GM12878 (cell line): ENCODE results near the gene NCBP1. TPM values are rescaled to one million over a fixed set of nuclear protein-coding genes. Genes with fewer than 3 reads are reported as not detected.

Experiments
- ATAC-seq: fragments of 200-7000 bp; cut with Tn5 transposase; 3 replicates; pipeline ENCODE4 v1.9.1; 2020; ENCODE audit warnings: mild to moderate bottlenecking, moderate library complexity
- BruUV-seq: library from RNA; stranded (reverse); fragments of 400-500 nt; replicated peaks from 2 replicates; lab custom pipeline; 2021; lab: Mats Ljungman, UMichigan
- CTCF ChIA-PET: fragments of 300-600 bp; sonication (Branson Sonifier 250); formaldehyde crosslinking; extraction: SDS; loops from one replicate; lab custom pipeline; 2021; ENCODE audit warnings: inconsistent platforms; lab: Yijun Ruan, JAX
- POLR2A ChIA-PET: fragments of 350-600 bp; formaldehyde crosslinking; extraction: SDS; loops from one replicate; lab custom pipeline; 2021; ENCODE audit warnings: inconsistent platforms; lab: Charles Lee
- RAD21 ChIA-PET: fragments of 300-600 bp; sonication (Branson Sonifier 250); formaldehyde crosslinking; loops from one replicate; lab custom pipeline; 2023; ENCODE audit warnings: antibody characterized with exemption; ENCODE audit not compliant: unreplicated experiment; lab: Charles Lee
- SMC1A ChIA-PET: fragments of 300-600 bp; sonication (Branson Sonifier 250); formaldehyde crosslinking; loops from one replicate; lab custom pipeline; 2023; ENCODE audit not compliant: unreplicated experiment, uncharacterized antibody; lab: Charles Lee
- DNase-seq: peaks from one replicate; pipeline ENCODE4 v3.0.0-alpha.2; 2011; ENCODE audit warnings: low read depth, low spot score
- FAIRE-seq: peaks from 3 replicates; lab custom pipeline; 2011; peaks lifted over from hg19 to GRCh38; lab: Jason Lieb, UNC
- H2AFZ ChIP-seq: 2 replicates; pipeline ENCODE4 v1.6.0; 2011; ENCODE audit warnings: low read depth, low read length, control low read depth; ENCODE audit not compliant: control insufficient read depth
- H3K27ac ChIP-seq: 2 replicates; pipeline ENCODE4 v1.5.1; 2011; ENCODE audit warnings: control low read depth; ENCODE audit not compliant: control insufficient read depth, insufficient read depth
- H3K27me3 ChIP-seq, 2 experiments: replicated peaks in 1 of 2; 2 replicates each; pipeline versions ENCODE4 v1.6.0 to v1.6.1; 2011; ENCODE audit warnings: low read length in 1 of 2; ENCODE audit not compliant: control insufficient read depth in 2 of 2, insufficient read depth in 2 of 2
- H3K36me3 ChIP-seq, 2 experiments: 2 replicates each; pipeline ENCODE4 v1.5.1; 2011; ENCODE audit warnings: low read length in 1 of 2; ENCODE audit not compliant: control insufficient read depth in 2 of 2, insufficient read depth in 2 of 2
- H3K4me1 ChIP-seq: 2 replicates; pipeline ENCODE4 v1.6.1; 2011; ENCODE audit warnings: mild to moderate bottlenecking, low read length, moderate library complexity, mixed read lengths; ENCODE audit not compliant: control insufficient read depth, insufficient read depth
- H3K4me2 ChIP-seq: 2 replicates; pipeline ENCODE4 v1.6.0; 2011; ENCODE audit warnings: control low read depth; ENCODE audit not compliant: control insufficient read depth, insufficient read depth
- H3K4me3 ChIP-seq: fragments of 200-600 bp; sonication (generic); 2 replicates; pipeline ENCODE4 v1.5.1; 2016
- H3K79me2 ChIP-seq: 2 replicates; pipeline ENCODE4 v1.6.0; 2011; ENCODE audit warnings: low read length; ENCODE audit not compliant: control insufficient read depth, insufficient read depth
- H3K9ac ChIP-seq: 2 replicates; pipeline ENCODE4 v1.8.0; 2011; ENCODE audit warnings: low read length, control low read depth, mixed read lengths; ENCODE audit not compliant: control insufficient read depth, insufficient read depth
- H3K9me3 ChIP-seq: replicated peaks from 3 replicates; pipeline ENCODE4 v1.5.1; 2011; ENCODE audit warnings: mild to moderate bottlenecking, low read length; ENCODE audit not compliant: control insufficient read depth, insufficient read depth
- H4K20me1 ChIP-seq: 2 replicates; pipeline ENCODE4 v1.6.0; 2011; ENCODE audit not compliant: control insufficient read depth, insufficient read depth
- CBX5 ChIP-seq: sonication (generic); IDR thresholded peaks from 2 replicates; pipeline ENCODE4 v1.6.1; 2016; ENCODE audit warnings: low read depth, moderate library complexity, mild to moderate bottlenecking, inconsistent platforms
- GABPA ChIP-seq: IDR thresholded peaks from 2 replicates; pipeline ENCODE4 v1.6.1; 2014; ENCODE audit warnings: antibody characterized with exemption, low read depth, mild to moderate bottlenecking, inconsistent platforms
- HDGF ChIP-seq: fragments of 450-650 bp; IDR thresholded peaks from 2 replicates; pipeline ENCODE4 v1.6.1; 2016; ENCODE audit warnings: antibody characterized with exemption
- JUND ChIP-seq: IDR thresholded peaks from 2 replicates; pipeline ENCODE4 v1.6.1; 2012; ENCODE audit warnings: low read depth, mild to moderate bottlenecking, low read length, improper control_type of control experiment, moderate library complexity
- LARP7 ChIP-seq: fragments of 450-650 bp; IDR thresholded peaks from 2 replicates; pipeline ENCODE4 v1.6.1; 2017; ENCODE audit warnings: mild to moderate bottlenecking
- MEF2B ChIP-seq: fragments of 450-650 bp; IDR thresholded peaks from 2 replicates; pipeline ENCODE4 v1.6.1; 2018; ENCODE audit warnings: mild to moderate bottlenecking, moderate library complexity; ENCODE audit not compliant: partially characterized antibody, poor library complexity, severe bottlenecking
- MYC ChIP-seq: IDR thresholded peaks from 2 replicates; pipeline ENCODE4 v1.6.1; 2011; ENCODE audit warnings: mild to moderate bottlenecking, low read length, moderate library complexity, inconsistent platforms; ENCODE audit not compliant: insufficient read depth, insufficient replicate concordance, insufficient read length, severe bottlenecking
- SKIL ChIP-seq: fragments of 450-650 bp; IDR thresholded peaks from 2 replicates; pipeline ENCODE4 v1.6.1; 2017; ENCODE audit warnings: mild to moderate bottlenecking, low read depth, inconsistent platforms; ENCODE audit not compliant: poor library complexity, severe bottlenecking
- SMAD1 ChIP-seq: fragments of 450-650 bp; IDR thresholded peaks from 2 replicates; pipeline ENCODE4 v1.6.1; 2018; ENCODE audit warnings: mild to moderate bottlenecking, low read depth; ENCODE audit not compliant: partially characterized antibody
- SMC3 ChIP-seq: IDR thresholded peaks from 2 replicates; pipeline ENCODE4 v1.6.1; 2011; ENCODE audit warnings: low read length, improper control_type of control experiment, borderline replicate concordance
- TAF1 ChIP-seq: IDR thresholded peaks from 2 replicates; pipeline ENCODE4 v1.6.1; 2011; ENCODE audit warnings: mild to moderate bottlenecking, low read depth, low read length, borderline replicate concordance
- TCF3 ChIP-seq: IDR thresholded peaks from 2 replicates; pipeline ENCODE4 v1.6.1; 2012; ENCODE audit warnings: low read depth, mild to moderate bottlenecking, low read length, borderline replicate concordance; ENCODE audit not compliant: insufficient read depth
- USF1 ChIP-seq: IDR thresholded peaks from 2 replicates; pipeline ENCODE4 v1.6.1; 2011; ENCODE audit warnings: borderline replicate concordance, low read depth, mild to moderate bottlenecking, moderate library complexity, mixed read lengths, low read length; ENCODE audit not compliant: insufficient read depth; ENCODE audit errors: extremely low read length
- ZNF217 ChIP-seq: fragments of 450-650 bp; IDR thresholded peaks from 2 replicates; pipeline ENCODE4 v1.6.1; 2017; ENCODE audit warnings: antibody characterized with exemption, mild to moderate bottlenecking
- ZSCAN29 ChIP-seq: fragments of 450-650 bp; IDR thresholded peaks from 2 replicates; pipeline ENCODE4 v1.6.1; 2017; ENCODE audit warnings: mild to moderate bottlenecking, moderate library complexity
- WGBS: methylation state at CpG from one replicate; pipeline ENCODE4 v1.1.6; 2016; ENCODE audit warnings: low lambda C conversion rate; ENCODE audit not compliant: insufficient replicate concordance, insufficient coverage; ENCODE audit errors: missing lambda C conversion rate; 5-methylcytosine and 5-hydroxymethylcytosine counted together
- in situ Hi-C: fragments of 300-500 bp; cut with MboI; formaldehyde crosslinking; loops from 9 replicates; pipeline ENCODE4 v1.14.3; 2018; ENCODE audit warnings: mixed read lengths
- intact Hi-C: fragments of 100-400 bp; cut with micrococcal nuclease; formaldehyde crosslinking; loops from one replicate; pipeline ENCODE4 v1.14.2; 2022; ENCODE audit not compliant: unreplicated experiment
- polyA plus RNA-seq, 11 experiments: library from polyadenylated mRNA; depleted of rRNA in 4 of 11; unstranded in 6 of 11; stranded (reverse) in 5 of 11; fragments of >200 nt; fragmentation: Nextera tagmentation in 4 of 11; fragmentation: Illumina TruSeq in 1 of 11; extraction: Ambion mirVana in 4 of 11; extraction: Trizol in 1 of 11; gene quantifications; 1 replicate in 1 of 11; 2 replicates in 10 of 11; pipeline versions ENCODE4 v1.2.1 to v1.2.3, GENCODE V29; 2011 to 2016; ENCODE audit warnings: inconsistent platforms in 2 of 11, missing spikeins in 2 of 11, low read depth in 1 of 11
- total RNA-seq, 4 experiments: library from RNA; depleted of rRNA in 3 of 4; stranded (reverse); fragments of >200 nt in 3 of 4; fragmentation: Illumina TruSeq in 1 of 4; extraction: Trizol in 1 of 4; gene quantifications; 2 replicates each; pipeline versions ENCODE4 v1.2.1 to v1.2.3, GENCODE V29; 2013 to 2021
- TF ChIP-seq, protein P1 (sequence below): fragments of 450-650 bp; IDR thresholded peaks from 2 replicates; pipeline ENCODE4 v1.6.1; 2017; ENCODE audit warnings: antibody characterized with exemption, mild to moderate bottlenecking, moderate library complexity
- TF ChIP-seq, protein P2 (sequence below): fragments of 450-650 bp; IDR thresholded peaks from 2 replicates; pipeline ENCODE4 v1.6.1; 2017; ENCODE audit warnings: low read depth, mild to moderate bottlenecking, moderate library complexity

NCBP1 gene
- total and polyA plus RNA-seq, 10 of the 15 experiments (the other 5 are each of a cell fraction or from before 2014, with no cell fraction given), result 14.7 to 70.9 (median 36.0) TPM

GRCh38 chr9:97697837-97698236 is 64.2 kb downstream of the NCBP1 start:
- BruUV-seq, result TSS peak; percentile 89
- H3K4me3 ChIP-seq, result peak overlapping the region; percentile 92; the same call in 1 of the 2 replicates
- peak overlapping the region; percentile 84 for H3K9ac ChIP-seq
- FAIRE-seq (no peak), DNase-seq (no peak), ATAC-seq (no peak)
- no peaks in the 10 kb centered on the region for H3K36me3 ChIP-seq
- SMC1A ChIA-PET, result interaction anchor here (1.4 to 2.0 kb wide), 2 partner anchors 14 to 18 kb away, joined by 3 to 5 read pairs; no protein-coding TSS in a partner anchor
- no peaks in the 10 kb centered on the region for H4K20me1 ChIP-seq
- peaks cover 35% of the 10 kb centered on the region for H3K79me2 ChIP-seq
- H3K4me2 ChIP-seq, result peak overlapping the region; percentile 69
- peaks cover 18% of the 10 kb centered on the region for H3K4me1 ChIP-seq
- intact Hi-C loops (no loop called here), in situ Hi-C loops (no loop called here)
- peak overlapping the region; percentile 85 for H3K27ac ChIP-seq
- POLR2A ChIA-PET, result interaction anchor here (0.6 to 5.0 kb wide), 4 partner anchors 10 to 379 kb away, joined by 3 to 22 read pairs (median 5); partner anchors contain the start of genes NCBP1 and TSTD2
- WGBS, result 15% methylated on average over 1 of the region's 1 CpG
- no peaks in the 10 kb centered on the region for H3K9me3 ChIP-seq
- H3K27me3 ChIP-seq, result no peaks in the 10 kb centered on the region
- CTCF ChIA-PET, result interaction anchor here (1.2 to 3.8 kb wide), 3 partner anchors 23 to 224 kb away, joined by 3 to 13 read pairs (median 5); partner anchors contain the start of gene TRMO
- H2AFZ ChIP-seq, result peak overlapping the region; percentile 82
- RAD21 ChIA-PET, result interaction anchor here (1.8 kb wide), 1 partner anchor 225 kb away, joined by 6 read pairs; the partner anchor contains the start of gene TRMO
- no peak for TF ChIP-seq TAF1
- TF ChIP-seq HDGF, result no peak
- no peak for TF ChIP-seq MEF2B
- no peak for TF ChIP-seq ZNF217
- TF ChIP-seq ZSCAN29, result no peak
- TF ChIP-seq GABPA, result no peak
- TF ChIP-seq TCF3, result no peak
- TF ChIP-seq JUND, result no peak
- TF ChIP-seq, protein P1, sequence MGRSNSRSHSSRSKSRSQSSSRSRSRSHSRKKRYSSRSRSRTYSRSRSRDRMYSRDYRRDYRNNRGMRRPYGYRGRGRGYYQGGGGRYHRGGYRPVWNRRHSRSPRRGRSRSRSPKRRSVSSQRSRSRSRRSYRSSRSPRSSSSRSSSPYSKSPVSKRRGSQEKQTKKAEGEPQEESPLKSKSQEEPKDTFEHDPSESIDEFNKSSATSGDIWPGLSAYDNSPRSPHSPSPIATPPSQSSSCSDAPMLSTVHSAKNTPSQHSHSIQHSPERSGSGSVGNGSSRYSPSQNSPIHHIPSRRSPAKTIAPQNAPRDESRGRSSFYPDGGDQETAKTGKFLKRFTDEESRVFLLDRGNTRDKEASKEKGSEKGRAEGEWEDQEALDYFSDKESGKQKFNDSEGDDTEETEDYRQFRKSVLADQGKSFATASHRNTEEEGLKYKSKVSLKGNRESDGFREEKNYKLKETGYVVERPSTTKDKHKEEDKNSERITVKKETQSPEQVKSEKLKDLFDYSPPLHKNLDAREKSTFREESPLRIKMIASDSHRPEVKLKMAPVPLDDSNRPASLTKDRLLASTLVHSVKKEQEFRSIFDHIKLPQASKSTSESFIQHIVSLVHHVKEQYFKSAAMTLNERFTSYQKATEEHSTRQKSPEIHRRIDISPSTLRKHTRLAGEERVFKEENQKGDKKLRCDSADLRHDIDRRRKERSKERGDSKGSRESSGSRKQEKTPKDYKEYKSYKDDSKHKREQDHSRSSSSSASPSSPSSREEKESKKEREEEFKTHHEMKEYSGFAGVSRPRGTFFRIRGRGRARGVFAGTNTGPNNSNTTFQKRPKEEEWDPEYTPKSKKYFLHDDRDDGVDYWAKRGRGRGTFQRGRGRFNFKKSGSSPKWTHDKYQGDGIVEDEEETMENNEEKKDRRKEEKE, result no peak
- TF ChIP-seq SMAD1, result no peak
- no peak for TF ChIP-seq SMC3
- no peak for TF ChIP-seq USF1
- no peak for TF ChIP-seq LARP7
- TF ChIP-seq CBX5, result no peak
- no peak for TF ChIP-seq MYC
- TF ChIP-seq SKIL, result no peak
- TF ChIP-seq, protein P2, sequence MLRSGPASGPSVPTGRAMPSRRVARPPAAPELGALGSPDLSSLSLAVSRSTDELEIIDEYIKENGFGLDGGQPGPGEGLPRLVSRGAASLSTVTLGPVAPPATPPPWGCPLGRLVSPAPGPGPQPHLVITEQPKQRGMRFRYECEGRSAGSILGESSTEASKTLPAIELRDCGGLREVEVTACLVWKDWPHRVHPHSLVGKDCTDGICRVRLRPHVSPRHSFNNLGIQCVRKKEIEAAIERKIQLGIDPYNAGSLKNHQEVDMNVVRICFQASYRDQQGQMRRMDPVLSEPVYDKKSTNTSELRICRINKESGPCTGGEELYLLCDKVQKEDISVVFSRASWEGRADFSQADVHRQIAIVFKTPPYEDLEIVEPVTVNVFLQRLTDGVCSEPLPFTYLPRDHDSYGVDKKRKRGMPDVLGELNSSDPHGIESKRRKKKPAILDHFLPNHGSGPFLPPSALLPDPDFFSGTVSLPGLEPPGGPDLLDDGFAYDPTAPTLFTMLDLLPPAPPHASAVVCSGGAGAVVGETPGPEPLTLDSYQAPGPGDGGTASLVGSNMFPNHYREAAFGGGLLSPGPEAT, result no peak
